GM10266 (cell line): ENCODE data around the gene EFEMP2.

ENCODE experiments used
- DNase-seq: peaks from one replicate; pipeline ENCODE4 v3.0.0; 2012; ENCODE audit errors: extremely low spot score
- TF ChIP-seq, protein P1 (sequence below): IDR thresholded peaks from 2 replicates; pipeline ENCODE4 v1.5.1; 2012; ENCODE audit warnings: mild to moderate bottlenecking, low read depth; ENCODE audit not compliant: control insufficient read depth, insufficient read depth; ENCODE audit errors: missing control alignments

EFEMP2 gene

DNA sequence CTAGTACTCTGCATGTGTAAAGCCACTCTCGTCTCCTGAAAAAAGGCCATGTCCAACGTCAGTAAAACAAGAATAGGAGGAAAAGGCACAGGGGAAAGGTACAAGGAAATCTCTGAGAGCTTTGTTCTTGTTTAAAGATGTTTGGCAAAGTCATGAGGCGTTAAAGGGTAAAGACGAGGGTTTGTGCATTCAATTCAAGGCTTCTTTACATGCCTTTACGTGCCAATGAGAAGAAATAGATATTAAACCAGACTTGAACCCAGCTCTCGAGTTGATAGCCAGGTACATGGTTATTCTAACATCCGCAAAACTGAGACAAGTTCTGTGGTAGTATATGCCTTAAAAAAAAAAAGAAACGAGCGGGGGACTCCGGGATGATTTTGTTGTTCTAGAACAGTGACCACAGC, 13.9 kb downstream of the EFEMP2 start:
- no peak for DNase-seq
- TF ChIP-seq, protein P1, sequence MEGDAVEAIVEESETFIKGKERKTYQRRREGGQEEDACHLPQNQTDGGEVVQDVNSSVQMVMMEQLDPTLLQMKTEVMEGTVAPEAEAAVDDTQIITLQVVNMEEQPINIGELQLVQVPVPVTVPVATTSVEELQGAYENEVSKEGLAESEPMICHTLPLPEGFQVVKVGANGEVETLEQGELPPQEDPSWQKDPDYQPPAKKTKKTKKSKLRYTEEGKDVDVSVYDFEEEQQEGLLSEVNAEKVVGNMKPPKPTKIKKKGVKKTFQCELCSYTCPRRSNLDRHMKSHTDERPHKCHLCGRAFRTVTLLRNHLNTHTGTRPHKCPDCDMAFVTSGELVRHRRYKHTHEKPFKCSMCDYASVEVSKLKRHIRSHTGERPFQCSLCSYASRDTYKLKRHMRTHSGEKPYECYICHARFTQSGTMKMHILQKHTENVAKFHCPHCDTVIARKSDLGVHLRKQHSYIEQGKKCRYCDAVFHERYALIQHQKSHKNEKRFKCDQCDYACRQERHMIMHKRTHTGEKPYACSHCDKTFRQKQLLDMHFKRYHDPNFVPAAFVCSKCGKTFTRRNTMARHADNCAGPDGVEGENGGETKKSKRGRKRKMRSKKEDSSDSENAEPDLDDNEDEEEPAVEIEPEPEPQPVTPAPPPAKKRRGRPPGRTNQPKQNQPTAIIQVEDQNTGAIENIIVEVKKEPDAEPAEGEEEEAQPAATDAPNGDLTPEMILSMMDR, result no peak

DNA sequence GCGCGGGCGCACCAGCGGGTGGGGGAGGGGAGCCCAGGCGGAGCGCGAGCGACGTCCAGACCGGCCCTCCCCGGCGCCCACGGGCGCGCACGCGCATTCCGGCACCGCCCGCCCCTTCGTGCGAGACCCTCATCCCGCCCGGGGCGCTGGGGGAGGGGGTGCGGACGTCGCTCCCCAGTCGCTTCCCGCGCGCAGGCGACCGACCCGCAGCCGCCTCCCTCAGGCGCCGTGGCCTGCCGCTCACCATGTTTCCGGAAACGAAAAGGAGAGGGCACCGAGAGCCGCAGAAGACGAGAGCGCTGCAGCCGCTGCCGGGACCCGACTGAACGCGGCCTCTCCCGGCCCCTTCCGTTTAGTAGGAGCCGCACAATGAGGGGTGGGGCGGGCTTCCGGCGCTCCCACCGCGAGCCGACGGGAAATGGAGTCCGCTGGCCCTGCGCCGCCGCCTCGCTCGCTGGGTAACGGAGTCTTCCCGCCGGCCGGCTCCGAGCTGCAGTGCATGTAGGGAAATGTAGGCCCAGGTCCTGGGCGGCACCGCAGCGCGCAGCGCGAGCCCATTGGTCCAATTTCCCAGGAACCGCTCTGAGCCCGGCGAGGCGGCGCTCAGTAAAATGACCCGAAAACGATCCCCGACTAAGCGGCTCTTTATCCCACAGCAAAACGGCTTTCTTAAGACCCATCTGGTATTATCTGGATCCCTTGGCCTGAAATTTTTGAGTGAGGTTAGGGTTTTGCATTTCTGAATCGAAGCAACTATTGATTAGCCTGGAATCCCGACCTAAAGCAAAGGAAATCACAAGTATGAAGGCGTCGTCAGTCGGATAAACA, 14.5 kb downstream of the EFEMP2 start, which contains the start of gene CFL1:
CFL1 (minus strand) TSS at position 328 of the 828 bp plus-strand sequence; CDS start at position 247, 81 bp downstream.
- TF ChIP-seq, protein P1, result no peak

DNA sequence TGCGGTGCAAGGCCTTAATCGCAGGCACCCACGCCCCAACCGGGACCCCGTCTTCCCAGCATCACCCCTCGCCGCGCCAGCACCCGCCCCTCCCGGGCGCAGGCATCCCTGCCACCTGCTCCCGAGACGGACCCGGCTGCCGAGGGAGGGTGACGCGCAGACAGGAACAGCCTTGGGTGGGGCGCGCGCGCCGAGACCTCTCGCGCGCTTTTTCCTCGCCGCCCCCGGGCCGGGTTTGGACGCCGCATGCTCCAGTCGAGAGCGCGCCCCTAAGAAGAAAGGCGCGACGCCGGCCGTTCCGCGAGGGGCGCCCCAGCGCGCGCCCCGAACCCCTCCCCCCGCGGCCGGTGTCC, 15.1 kb downstream of the EFEMP2 start:
- no peak for DNase-seq
- TF ChIP-seq, protein P1, result no peak

More for the DNA sequence above, 14.5 kb downstream of the EFEMP2 start, which contains the start of gene CFL1:
- DNase-seq, result peak; percentile 94

DNA sequence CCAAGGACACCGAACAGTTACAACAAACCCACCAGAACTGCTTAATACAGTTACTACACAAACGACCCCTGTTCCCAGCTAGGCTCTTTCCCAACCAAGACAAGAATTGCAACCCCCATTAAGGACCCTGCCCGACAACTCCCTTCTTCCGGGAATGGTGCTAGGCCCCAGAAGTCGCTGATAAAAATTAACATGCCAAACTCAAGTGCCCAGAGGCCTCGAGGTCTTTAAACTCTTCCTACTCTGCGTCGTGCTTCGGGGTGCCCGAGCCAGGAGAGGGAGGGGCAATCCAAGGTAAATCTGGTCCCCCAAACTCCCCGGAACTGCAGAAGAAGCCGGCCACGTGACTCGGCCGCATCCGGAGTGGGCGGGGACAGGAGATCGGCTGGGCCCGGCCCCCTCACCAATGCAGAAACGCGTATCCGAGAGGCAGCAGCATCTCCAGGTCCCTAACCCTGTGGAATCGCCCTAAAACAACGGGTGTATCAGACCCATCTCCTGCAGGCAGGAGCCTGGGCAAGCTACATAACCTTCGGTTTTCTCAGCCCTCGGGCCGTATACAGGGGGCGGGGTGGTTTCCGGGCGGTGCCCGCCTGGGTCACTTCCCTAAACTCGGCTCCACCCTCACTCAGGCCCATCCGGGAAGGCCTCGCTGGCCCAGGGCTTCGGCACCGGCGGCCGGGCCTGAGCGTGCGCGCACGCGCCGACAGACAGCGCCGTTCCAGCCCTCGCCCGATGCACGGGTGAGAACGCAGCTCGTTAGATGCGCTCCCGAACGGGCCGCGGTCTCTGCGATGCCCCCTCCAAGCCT, 15.7 kb downstream of the EFEMP2 start:
- TF ChIP-seq, protein P1, result no peak
- peak; percentile 85 for DNase-seq

DNA sequence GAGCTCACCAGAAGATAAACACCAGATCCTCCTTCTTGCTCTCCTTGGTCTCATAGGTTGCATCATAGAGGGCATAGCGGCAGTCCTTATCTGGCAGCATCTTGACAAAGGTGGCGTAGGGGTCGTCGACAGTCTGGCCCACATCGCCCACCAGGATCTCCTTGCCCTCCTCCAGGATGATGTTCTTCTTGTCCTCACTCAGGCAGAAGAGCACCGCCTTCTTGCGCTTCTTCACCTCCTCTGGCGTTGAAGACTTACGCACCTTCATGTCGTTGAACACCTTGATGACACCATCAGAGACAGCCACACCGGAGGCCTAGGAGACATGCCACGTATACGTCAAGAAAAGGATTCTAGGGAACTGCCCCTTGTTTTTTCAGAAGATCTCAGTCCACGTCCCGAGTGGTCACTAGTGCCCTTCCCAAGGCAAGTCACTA, 16.7 kb downstream of the EFEMP2 start:
- TF ChIP-seq, protein P1, result no peak
- DNase-seq, result no peak

DNA sequence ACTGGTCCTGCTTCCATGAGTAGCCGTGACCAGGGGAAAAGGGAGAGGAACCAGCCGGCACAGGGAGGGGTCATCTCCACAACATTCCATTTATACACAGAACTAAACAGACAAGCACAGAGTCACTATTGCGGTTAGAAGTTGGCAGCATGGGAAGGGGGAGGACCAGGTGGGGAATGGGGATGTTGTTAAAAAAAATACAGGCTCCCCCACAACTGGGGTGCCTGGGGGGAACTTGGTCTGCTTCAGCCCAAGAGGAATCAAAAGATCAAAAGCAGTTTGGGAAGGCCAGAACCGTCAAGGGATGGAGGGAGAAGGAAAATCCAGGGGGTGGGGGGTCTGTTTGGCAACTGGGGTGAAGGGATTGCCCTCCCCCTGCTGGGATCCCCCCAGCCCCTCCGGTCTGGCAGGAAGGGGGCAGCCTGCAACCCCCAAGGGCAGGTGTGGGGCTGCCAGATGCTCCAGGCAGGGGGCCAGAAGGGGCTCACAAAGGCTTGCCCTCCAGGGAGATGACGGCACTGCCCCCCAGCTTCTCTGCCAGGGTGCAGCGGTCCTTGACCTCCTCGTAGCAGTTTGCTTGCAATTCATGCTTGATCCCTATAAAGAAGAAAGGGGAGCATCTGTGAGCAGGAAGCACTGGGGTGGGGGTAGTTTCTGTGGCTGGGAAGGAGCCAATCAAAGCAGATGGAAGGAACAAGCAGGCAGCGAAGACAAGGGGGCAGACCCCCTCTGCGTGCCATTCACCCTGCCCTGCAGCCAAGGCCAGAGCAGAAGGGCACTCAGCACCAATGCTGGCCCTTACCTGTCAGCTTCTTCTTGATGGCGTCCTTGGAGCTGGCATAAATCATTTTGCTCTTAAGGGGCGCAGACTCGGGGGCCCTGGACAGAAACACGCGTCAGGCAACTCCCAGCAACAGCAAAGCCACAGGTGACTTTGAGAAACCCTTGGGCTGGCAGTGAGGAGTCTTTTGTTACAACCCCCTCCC, 17.5 kb downstream of the EFEMP2 start:
- TF ChIP-seq, protein P1, result no peak
- DNase-seq, result no peak
